Measurements from ENCODE around the gene OR52W1. TPM values are rescaled to one million over a fixed set of nuclear protein-coding genes. Genes with fewer than 3 reads are reported as not detected.

OR52W1 gene
- total and polyA plus RNA-seq, 2 donors (not counting 3 experiments of a cell fraction or from before 2014, with no cell fraction given) = not detected

DNA sequence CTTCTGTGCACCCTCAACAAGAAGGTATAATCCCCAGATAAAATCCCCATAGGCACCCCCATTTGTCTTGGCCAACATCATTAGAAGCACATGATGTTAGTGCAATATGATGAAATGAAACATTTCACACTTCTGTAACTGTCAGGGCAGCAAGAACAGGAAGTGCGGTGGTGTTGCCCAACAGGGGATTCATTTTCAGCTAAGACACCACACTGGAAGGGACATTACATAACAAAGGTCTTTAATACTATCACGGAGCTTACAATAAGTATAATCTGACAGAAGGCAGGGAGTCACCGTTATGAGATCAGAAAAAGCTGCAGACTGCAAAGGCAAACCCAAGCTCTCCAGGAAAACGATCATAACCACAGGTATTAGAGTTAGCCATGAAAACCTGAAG lies 2.0 kb downstream of the OR52W1 start:
- Histone ChIP-seq H3K27ac (ENCODE audit: insufficient read depth, low read depth, low read length) (no peak overlapping the region), H3K36me3 (ENCODE audit: control insufficient read depth in 2 of 2, extremely low read depth in 1 of 2, insufficient read depth in 2 of 2, low read length in 2 of 2) (no peaks in the 10 kb centered on the region), H2AFZ (ENCODE audit: low read depth, low read length) (no peak overlapping the region), H3K4me1 (ENCODE audit: control insufficient read depth, extremely low read depth, insufficient read depth, low read length) (no peaks in the 10 kb centered on the region), H3K9ac (replicated peaks; ENCODE audit: extremely low read depth, insufficient read depth, low read length) (no peak overlapping the region), H3K9me1 (replicated peaks; ENCODE audit: control insufficient read depth, extremely low read depth, insufficient read depth, low read length) (no peaks in the 10 kb centered on the region), H3K4me3 (replicated peaks in 1 of 3; ENCODE audit: insufficient read depth in 1 of 3, low read depth in 1 of 3, low read length in 3 of 3) (no peak overlapping the region), H3K27me3 (ENCODE audit: control insufficient read depth in 2 of 2, insufficient read depth in 2 of 2, low read length in 2 of 2) (peaks cover 0 to 2% of the 10 kb centered on the region in 2 experiments), H3K9me3 (replicated peaks; ENCODE audit: control insufficient read depth, insufficient read depth, low read length) (no peaks in the 10 kb centered on the region), H4K20me1 (replicated peaks; ENCODE audit: control insufficient read depth, extremely low read depth, insufficient read depth, low read length) (no peaks in the 10 kb centered on the region), H3K4me2 (ENCODE audit: insufficient read depth, low read length) (no peak overlapping the region), H3K79me2 (ENCODE audit: control insufficient read depth, insufficient read depth, low read length) (no peaks in the 10 kb centered on the region)
- CTCF ChIA-PET = interaction anchor here (1.2 to 1.6 kb wide), 2 partner anchors 15 to 162 kb away, joined by 4 to 5 read pairs; no protein-coding TSS in a partner anchor
- POLR2A ChIA-PET = no interaction called here
- TF ChIP-seq, protein P1, sequence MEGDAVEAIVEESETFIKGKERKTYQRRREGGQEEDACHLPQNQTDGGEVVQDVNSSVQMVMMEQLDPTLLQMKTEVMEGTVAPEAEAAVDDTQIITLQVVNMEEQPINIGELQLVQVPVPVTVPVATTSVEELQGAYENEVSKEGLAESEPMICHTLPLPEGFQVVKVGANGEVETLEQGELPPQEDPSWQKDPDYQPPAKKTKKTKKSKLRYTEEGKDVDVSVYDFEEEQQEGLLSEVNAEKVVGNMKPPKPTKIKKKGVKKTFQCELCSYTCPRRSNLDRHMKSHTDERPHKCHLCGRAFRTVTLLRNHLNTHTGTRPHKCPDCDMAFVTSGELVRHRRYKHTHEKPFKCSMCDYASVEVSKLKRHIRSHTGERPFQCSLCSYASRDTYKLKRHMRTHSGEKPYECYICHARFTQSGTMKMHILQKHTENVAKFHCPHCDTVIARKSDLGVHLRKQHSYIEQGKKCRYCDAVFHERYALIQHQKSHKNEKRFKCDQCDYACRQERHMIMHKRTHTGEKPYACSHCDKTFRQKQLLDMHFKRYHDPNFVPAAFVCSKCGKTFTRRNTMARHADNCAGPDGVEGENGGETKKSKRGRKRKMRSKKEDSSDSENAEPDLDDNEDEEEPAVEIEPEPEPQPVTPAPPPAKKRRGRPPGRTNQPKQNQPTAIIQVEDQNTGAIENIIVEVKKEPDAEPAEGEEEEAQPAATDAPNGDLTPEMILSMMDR (IDR thresholded peaks at IDR 0.05; ENCODE audit: extremely low read depth in 1 of 2, insufficient read depth in 1 of 2, low read depth in 1 of 2, low read length in 2 of 2) = no peak
- TF ChIP-seq GATA2 (IDR thresholded peaks at IDR 0.05; ENCODE audit: insufficient read depth, insufficient read length, low read depth, low read length) (no peak), FOS (IDR thresholded peaks at IDR 0.05; ENCODE audit: borderline replicate concordance, insufficient read depth, low read length) (no peak), POLR2AphosphoS5 (IDR thresholded peaks at IDR 0.05; ENCODE audit: insufficient read depth, low read depth, low read length) (no peak), JUN (IDR thresholded peaks at IDR 0.05; ENCODE audit: borderline replicate concordance, insufficient read depth, insufficient read length, low read depth) (no peak), MYC (IDR thresholded peaks at IDR 0.05; ENCODE audit: low read depth, low read length) (no peak), POLR2A (IDR thresholded peaks at IDR 0.05; ENCODE audit: low read depth, low read length) (no peak)
- TF ChIP-seq, protein P2, sequence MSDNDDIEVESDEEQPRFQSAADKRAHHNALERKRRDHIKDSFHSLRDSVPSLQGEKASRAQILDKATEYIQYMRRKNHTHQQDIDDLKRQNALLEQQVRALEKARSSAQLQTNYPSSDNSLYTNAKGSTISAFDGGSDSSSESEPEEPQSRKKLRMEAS (IDR thresholded peaks at IDR 0.05; ENCODE audit: insufficient read depth, insufficient read length) = no peak
- dilution Hi-C loops (cut with MboI; ENCODE audit: extremely low pct_ligation_motif_present, low sequenced_read_pairs) (no loop called here), intact Hi-C loops (cut with micrococcal nuclease) (no loop called here)
- BruUV-seq (replicated peaks) = no TSS peak
- FAIRE-seq (no peak), DNase-seq (ENCODE audit: low read depth, low spot score) (no peak)
